ENCODE measurements around the gene ZSCAN12.
A peak's percentile ranks its signal among the peaks of the same experiment; 100 is the strongest.

The ZSCAN12 gene

DNA sequence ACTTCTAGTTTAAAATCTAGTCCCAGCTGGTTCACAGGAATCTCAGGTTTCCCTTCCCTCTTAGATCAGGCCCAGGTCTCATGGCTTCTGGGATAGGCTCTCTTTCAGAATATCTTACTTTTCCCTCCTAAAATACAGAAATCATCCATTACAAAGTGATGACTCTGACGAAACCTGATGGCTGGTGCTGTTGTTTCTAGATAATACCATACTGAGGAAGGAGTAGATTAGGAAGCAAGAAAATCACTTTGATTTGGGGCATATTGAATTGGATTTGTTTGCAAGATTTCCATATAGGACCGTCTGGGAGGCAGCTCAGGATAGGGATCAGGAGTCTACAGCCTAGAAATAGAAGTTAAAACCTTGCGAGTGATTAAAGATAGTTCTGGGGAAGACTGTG lies 46.2 kb downstream of the ZSCAN12 start:
- DNase-seq = no peak

DNA sequence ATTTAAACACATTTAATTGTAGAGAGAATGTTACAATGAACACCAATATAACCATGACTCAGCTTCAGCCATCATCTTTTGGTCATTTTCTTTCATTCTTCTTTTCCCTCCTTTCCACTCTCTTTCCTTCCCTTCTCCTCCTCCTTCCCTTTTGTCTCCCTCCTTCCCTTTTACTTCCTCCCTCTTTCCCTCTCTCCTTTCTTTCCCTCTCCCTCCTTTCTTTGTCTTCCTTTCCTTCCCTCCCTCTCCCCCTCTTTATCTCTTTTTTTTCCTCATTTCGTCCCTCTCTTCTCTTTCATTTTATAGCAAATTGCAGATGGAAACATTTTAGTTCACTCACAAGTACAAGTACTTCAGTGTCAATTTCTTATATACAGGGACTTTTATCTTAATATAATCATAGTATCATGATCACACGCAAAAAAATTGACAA lies 48.0 kb downstream of the ZSCAN12 start:
- DNase-seq = no peak

DNA sequence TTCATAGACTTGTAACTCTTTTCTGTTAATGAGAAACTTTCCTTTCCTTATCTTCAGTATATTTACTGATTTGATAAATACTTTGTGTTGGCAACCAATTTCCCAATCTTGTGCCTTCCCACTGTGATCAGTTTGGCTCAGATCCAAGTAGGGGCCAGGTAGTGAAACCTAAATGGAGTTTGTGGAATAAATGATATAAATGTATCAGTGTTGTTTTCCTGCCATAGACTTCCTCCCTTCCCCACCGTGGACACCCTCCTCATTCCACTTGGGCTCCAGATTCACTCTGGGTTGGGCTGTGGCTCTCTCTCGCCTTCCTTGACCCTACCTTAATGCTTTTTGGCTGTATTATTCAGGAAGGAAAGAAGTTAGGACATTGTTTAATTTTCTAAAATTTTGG lies 48.5 kb downstream of the ZSCAN12 start:
- no peak for DNase-seq

DNA sequence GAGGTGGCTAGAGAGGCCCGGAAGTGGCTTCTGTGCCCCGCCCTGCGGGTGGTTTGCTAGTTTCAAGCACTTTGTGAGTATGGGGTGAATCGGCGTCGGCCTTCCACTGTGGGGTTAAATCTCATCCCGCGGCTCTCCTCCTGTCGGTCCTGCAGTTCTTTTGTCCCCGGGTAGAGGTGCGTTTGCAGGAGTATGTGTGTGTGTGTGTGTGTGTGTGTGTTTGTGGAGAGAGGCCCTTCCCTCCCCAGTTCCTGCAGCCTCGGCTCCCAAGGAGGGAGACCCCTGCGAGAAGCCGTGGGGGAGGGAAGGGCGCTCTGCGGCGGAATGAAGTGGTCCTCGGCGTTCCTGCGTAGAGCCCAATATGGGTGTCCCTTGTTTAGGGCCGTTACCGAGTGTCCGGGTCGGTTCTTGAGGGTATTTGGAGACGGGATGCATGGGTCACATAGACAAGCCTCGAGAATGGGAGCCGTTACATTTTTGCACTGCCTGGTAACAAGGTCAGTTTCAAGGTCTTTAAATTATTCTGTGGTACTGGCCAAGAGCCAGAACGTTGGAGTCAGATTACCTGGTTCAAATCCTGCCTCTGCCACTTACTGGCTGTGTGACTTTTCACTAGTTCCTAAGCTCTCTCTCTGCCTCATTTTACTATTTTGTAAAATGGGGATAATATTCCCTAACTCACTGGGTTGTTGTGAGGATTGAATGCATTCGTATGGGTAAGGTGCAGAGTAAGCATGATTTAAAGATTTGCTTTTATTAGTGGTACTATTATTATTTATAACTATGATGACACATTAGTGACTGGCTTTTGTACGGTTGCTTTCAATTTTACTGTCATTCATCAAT lies 49.4 kb downstream of the ZSCAN12 start, which contains the start of gene ZKSCAN3:
TSS of gene ZKSCAN3 (plus strand) at position 56 of the 846 bp plus-strand sequence. CDS start 9,640 bp downstream, outside the sequence.
- peak; percentile 64 for DNase-seq

DNA sequence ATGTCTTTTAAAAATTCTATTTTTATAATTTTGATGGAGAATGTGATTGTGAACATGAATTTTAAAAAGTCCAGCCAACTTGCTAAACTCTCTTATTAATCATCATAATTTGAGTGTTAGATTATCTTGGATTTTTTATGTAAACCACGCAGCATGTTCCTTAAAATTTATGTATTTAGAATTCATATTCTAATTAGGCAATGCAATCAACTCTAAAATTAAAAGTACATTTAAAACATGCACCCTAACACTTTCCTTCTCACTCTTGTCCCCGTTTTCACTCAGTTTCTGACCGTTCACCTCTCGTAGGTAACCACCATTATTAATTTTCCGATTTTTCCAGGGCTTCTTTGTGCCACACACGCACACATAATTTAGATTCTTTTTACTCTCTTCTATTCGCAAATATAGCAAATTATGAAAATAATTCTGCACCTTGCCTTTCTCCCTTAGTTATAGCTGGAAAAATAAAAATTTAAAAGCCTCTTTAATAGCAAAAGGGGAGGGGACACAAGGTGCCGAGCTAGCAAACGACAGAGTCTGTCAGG lies 50.1 kb downstream of the ZSCAN12 start:
- DNase-seq = no peak

DNA sequence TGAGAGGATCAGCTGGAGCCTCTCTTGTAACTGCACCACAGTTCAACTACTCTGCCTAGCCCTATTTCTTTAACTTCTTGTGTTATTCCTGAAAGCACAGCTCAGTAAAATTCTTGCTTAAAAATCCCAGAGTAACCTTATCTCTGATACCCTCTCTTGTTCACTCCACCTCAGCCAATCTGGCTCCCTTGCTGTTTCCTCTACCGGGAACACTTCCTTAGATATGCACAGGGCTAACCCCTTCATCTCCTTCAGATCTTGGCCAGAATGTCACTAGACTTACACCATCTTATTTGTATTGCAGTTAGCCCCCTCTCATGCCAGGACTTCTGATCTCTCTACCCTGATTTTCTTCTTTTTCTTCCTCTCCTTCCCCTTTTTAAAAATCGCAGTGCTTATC lies 52.4 kb downstream of the ZSCAN12 start:
- DNase-seq = no peak

DNA sequence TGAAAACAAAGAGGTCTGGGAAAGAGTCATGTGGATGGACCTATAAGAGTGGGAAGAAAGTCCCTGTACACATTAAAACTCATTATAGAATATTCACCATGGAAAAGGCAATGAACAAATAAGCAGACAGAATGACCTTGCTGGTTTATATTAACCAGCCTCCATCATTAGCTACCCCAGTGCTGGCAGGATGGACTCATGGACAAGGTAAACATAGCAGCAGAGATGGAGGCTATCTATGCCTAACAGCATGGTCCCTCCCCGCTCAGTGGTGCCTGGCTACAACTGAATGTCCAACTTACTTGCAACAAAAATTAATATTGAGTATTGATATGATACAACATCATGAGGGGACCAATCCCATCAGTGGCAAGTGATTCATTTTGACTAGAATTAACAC lies 54.3 kb downstream of the ZSCAN12 start:
- DNase-seq = no peak

DNA sequence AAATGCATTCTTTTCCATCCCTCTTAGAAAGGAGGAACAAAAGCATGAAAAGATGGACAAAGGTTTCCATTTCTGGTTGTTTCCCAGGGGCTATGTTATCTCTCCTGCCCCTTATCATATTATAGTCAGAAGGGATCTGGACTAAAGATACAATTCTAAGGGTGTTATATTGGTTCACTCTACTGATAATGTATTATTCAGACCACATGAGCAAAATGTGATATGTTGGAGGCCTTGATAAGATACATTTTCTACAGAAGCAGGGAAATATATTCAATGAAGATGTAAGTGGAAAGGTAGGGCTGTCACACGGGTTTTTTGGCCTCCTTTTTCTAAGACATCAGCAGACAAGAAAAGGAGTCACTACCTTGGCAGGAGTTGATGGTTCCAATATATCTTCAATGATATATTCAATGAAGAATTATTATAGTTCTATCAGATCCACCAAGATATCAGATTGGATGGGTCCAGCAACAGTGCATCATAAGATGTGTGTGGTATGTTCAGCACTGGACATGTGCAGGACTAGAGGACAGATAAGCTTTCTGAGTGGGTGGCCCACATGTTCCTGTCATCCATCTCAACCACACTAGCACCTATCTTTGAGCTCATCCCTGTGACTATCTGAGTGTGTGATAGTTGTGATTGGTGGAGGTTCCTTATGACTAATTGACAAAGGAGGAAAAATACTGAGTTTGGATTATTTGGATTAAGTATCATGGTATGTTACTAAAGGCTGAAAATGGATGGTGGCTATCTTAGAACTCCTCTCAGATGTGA lies 55.5 kb downstream of the ZSCAN12 start:
- DNase-seq = no peak

DNA sequence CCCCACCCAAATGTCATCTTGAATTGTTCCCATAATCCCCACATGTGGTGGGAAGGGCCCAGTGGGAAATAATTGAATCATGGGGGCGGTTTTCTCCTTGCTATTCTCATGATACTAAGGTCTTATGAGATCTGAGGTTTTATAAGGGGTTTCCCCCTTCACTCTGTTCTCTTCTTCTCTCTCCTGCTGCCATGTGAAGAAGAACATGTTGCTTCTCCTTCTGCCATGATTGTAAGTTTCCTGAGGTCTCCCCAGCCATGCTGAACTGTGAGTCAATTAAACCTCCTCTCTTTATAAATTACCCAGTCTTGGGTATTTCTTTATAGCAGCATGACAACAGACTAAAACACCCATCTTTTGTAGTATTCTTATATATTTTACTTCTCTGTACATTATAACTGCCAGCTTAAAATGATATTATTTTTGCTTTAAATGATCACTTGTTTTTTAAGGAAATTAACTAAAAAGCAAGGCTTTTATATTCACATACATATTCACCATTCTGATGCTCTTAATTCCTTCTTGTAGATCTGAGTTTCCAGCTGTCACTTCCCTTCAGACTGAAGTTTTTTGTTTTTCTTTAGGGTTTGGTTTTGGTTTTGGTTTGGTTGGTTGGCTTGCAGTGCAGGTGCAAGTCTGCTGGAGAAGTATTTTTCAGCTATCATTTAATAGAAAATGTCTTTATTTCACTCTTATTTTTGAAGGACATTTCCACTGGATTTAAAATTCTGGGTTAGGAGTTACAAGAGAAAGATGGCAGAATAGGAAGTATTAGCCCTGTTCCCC lies 59.0 kb downstream of the ZSCAN12 start:
- no peak for DNase-seq

DNA sequence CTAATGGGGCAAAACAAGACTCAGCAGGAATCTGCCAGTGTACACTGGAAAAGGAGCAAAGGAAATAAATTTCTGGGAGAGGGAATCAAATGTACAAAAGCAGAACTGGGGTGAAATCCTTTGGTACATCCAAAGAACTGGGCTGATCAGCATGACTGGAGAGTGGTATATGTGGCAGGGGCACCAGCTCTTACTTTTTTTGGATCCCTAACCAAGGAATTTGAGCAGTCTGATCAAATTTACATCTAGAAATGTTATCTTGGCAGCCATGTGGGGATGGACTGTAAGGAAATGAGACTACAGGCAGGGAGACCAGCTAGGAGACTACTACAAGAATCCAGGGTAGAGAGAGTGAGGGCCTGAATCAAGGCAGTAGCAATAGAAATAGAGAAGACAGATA lies 62.4 kb downstream of the ZSCAN12 start:
- no peak for DNase-seq

DNA sequence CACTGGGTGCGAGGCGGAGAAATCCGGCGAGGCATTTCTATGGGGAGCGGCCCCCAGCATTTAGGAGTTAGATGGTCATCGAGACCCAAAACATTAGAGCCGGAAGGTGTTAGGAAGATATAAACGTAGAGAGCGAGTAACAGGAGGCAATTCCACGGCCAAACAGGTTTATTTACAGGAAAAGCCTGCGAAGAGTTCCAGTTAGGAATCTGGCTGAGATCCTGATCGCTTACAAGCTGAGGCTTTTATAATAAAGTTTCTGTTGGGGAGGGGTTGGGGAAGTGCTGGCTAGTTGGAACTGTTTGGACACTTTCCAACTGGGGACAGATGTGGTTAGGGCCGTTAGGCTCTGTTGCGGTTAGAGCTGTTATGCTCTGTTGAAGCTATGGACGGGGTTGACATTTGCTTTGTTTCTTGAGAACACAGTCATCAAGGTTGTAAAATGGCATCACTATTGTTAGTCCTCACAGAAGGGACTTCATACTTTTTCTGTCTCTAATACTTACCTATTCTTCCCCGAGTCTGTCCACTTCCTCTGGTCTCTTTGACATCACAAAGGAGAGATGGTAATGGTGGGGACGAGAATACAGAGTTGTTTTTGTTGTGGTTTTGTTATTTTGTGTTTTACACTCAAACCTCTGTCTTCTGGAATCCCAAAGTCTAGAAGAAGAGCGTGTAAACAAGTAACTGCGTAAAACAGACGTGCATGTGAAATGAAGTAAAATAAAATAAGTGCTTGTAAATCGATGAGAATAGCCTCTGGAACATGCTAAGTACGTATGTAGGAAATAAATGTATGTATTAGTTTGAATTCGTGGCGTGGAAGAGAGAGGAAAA lies 63.0 kb downstream of the ZSCAN12 start:
- no peak for DNase-seq

DNA sequence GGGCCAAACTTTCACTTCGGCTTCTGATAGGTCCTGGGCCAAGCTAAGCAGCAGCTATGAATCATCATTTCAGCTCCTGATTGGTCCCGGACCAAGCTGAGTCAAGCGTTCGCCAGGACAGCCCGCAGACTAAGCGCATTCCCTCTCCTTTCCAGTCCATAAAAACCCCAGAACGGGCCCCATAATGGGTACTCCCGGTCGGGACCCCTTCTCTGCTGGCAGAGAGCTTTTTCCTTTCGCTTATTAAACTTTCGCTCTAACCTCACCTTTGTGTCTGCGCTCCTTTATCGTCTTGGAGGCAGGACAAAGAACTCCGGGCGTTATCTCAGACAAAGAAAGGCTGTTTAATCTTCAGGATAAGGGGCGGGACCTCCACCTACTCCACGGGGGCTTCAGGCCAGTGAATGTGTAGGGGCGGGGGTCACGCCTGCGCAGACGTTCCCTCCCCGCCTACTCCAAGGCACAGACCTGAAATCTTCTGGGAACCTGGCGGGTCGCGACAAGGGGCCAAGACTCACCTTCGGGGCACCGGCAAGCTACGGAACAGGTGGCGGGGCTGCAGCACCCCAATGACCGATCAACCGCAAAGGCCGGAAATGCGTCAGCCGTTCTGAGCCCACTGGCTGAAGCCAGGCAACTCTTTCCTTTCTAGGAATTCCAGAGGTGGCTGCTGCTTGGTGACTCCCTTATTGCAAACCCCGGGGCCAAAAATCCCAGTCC lies 63.8 kb downstream of the ZSCAN12 start, which contains the start of gene ZSCAN31:
TSS of gene ZSCAN31 (minus strand) at position 585 of the 720 bp plus-strand sequence. CDS start 6,465 bp downstream, outside the sequence.
- no peak for DNase-seq

DNA sequence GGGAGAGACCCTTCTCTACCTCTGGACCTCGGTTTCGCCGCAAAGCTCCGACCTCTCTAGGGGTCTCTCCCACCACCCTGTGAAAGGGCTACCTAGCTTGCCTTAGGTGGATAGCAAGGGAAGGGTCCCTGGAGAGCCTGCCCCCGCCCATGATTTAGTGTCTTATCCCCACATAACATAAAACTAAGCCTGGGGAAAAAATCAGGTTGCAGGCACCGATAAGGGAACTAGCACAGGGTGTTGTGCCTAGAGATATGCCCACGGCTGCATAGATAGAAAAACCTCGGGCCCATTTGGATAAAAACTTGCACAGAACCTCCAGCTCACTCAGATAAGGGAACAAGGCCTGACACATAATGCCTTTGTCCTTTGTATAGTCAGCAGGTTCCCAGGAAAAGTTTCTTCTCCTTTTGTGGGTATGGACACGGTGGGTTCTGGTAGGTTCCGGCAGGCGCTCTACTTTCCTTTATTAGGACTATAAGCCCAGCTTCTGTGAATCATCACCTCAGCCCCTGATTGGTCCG lies 64.4 kb downstream of the ZSCAN12 start:
- DNase-seq = no peak

DNA sequence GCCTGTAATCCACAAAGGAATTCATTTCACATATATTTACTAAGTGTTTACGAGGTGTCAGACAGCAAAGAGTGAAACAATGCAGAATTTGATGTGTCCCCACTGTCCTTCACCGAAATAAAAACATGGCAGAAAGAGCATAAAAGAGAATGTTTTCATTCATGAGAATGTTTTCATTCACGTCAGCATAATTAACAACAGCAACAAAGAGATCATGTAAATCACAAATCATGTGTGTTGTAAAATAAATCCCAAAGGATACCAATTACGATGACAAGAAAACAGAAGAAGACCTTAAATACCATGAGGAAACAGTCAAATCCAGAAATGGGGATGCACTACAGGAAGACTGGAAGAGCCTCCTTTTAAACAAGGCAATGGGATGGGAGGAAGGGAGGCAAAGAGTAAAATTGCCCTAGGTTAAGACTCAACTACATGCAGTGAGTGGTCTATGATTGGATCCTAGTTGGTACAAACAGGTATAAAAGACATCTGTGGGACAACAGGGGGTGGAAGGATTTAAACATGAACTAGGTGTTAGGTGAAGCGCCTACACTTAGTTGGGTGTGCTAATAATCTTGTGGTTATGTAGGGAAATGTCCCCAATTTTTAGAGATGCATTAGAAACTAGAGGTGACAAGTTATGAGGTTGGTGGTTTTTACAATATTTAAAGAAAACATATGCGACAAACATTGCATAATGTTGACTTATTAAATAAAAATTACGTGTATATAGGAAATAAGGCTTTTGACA lies 65.1 kb downstream of the ZSCAN12 start:
- no peak for DNase-seq

DNA sequence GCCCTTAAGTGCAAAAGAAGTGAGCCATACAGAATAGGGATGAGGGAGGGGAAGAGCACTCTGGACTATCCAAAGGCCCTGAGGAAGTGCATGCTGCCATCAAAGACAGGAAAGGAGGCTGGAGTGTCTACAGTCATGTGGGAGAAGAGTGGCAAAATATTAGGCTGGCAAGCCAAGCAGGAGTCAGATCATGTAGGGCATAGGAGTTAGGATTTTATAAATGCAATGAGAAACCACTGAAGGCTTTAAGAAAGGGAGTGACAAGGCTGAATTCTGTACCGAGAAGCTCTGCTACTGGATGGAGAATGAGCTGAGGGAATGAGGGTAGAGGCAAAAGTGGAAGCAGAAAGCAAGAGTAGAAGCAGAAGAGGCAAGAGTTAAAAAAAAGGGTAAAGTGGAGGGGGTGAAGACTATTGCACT lies 65.9 kb downstream of the ZSCAN12 start:
- no peak for DNase-seq

DNA sequence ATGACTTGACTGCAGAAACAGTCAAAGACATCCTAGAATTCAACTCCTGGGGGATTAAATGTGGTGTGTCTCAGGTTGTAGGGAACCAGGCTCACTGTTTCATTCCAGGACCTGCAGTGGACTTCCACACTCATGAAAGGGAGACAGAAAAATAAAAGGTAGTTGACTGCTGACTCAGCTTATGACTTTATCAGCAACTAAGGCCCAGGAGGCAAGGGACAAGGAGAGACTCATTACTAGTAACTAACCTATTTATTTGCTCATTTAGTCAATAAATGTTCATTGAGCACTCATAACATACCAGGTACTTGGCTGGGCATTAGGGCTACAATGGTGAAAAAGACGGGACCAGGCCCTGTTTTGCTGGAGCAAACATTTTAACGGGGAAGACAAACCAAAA lies 66.5 kb downstream of the ZSCAN12 start:
- no peak for DNase-seq

DNA sequence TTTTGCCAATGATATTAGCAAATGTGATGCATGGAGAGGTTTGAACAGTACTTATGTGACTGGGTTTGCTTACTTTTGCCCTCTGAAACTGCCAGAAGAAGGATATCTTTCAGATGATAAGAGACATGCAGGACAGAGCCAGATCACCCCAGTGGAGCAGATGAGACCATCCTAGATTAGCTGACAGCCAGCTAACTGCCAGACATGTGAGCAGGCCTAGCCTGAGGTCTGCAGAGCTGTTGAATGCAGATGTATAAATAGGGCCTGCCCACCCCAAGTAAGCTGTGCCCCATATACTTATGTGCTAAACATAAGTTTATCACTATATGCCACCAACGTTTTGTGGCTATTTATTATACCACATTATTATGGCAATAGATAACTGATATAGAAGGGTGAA lies 69.5 kb downstream of the ZSCAN12 start:
- no peak for DNase-seq
